K562 (cell line): Measurements from ENCODE around the gene GPATCH4. TPM values are rescaled to one million over a fixed set of nuclear protein-coding genes. Genes with fewer than 3 reads are reported as not detected.

Experiments
- BRF1 ChIP-seq: IDR thresholded peaks from 3 replicates; pipeline ENCODE4 v1.6.1; 2011; ENCODE audit warnings: borderline replicate concordance, mild to moderate bottlenecking; ENCODE audit not compliant: insufficient read length; ENCODE audit errors: extremely low read depth
- ETV1 ChIP-seq: fragments of 450-650 bp; conservative IDR thresholded peaks from 2 replicates; pipeline ENCODE4 v1.6.1; 2016; ENCODE audit warnings: missing genetic modification characterization, control low read depth, low read depth, missing compliant biosample characterization
- HMG20A ChIP-seq: fragments of 450-650 bp; formaldehyde crosslinking; conservative IDR thresholded peaks from 2 replicates; pipeline ENCODE4 v1.4.0; 2020; ENCODE audit warnings: mild to moderate bottlenecking, mixed read lengths
- KDM4B ChIP-seq, 2 experiments: fragments of 450-650 bp in 1 of 2; sonication (generic) in 1 of 2; IDR thresholded peaks; 2 replicates each; pipeline ENCODE4 v1.6.1; 2016 to 2017; ENCODE audit warnings: borderline replicate concordance in 2 of 2, antibody characterized with exemption in 1 of 2, low read depth in 1 of 2, mild to moderate bottlenecking in 1 of 2
- KHSRP ChIP-seq: fragments of 450-650 bp; IDR thresholded peaks from 2 replicates; pipeline ENCODE4 v1.6.1; 2017
- NEUROD1 ChIP-seq: fragments of 150-350 bp; IDR thresholded peaks from 2 replicates; pipeline ENCODE4 v1.6.1; 2014; ENCODE audit warnings: borderline replicate concordance, low read length, low read depth; ENCODE audit not compliant: partially characterized antibody
- PREB ChIP-seq: sonication (generic); formaldehyde crosslinking; IDR thresholded peaks from 2 replicates; pipeline ENCODE4 v1.8.1; 2023; ENCODE audit warnings: mild to moderate bottlenecking, missing genetic modification reagents
- PRMT5 ChIP-seq: sonication (generic); formaldehyde crosslinking; IDR thresholded peaks from 2 replicates; pipeline ENCODE4 v1.5.0; 2020; ENCODE audit warnings: missing genetic modification reagents
- TBP ChIP-seq: optimal IDR thresholded peaks from 2 replicates; pipeline ENCODE3; 2011; ENCODE audit warnings: low read depth, low read length, improper control_type of control experiment
- TCF15 ChIP-seq: fragments of 250-450 bp; sonication (Bioruptor Pico); IDR thresholded peaks from 2 replicates; pipeline ENCODE4 v1.8.0; 2022; ENCODE audit warnings: moderate library complexity, mild to moderate bottlenecking, inconsistent platforms
- TCF3 ChIP-seq: sonication (generic); formaldehyde crosslinking; IDR thresholded peaks from 2 replicates; pipeline ENCODE4 v1.4.0; 2020; ENCODE audit warnings: mild to moderate bottlenecking, missing genetic modification reagents
- TOE1 ChIP-seq, 2 experiments: fragments of 450-650 bp in 1 of 2; sonication (generic) in 1 of 2; formaldehyde crosslinking in 1 of 2; IDR thresholded peaks; 2 replicates each; pipeline versions ENCODE4 v1.7.1 to v1.8.0; 2016 to 2022; ENCODE audit warnings: borderline replicate concordance in 2 of 2, mild to moderate bottlenecking in 2 of 2, antibody characterized with exemption in 1 of 2, inconsistent platforms in 1 of 2, low read depth in 1 of 2, missing genetic modification reagents in 1 of 2, moderate library complexity in 1 of 2
- U2AF1 ChIP-seq: fragments of 200-400 bp; formaldehyde crosslinking; optimal IDR thresholded peaks from 2 replicates; pipeline ENCODE3; 2017; ENCODE audit warnings: mild to moderate bottlenecking, low read depth, low read length, moderate library complexity
- ZC3H11A ChIP-seq: IDR thresholded peaks from 2 replicates; pipeline ENCODE4 v1.6.1; 2012; ENCODE audit warnings: low read depth, low read length, improper control_type of control experiment
- ZC3H8 ChIP-seq: fragments of 450-650 bp; IDR thresholded peaks from 2 replicates; pipeline ENCODE4 v1.6.1; 2017
- ZNF232 ChIP-seq: sonication (generic); formaldehyde crosslinking; IDR thresholded peaks from 2 replicates; pipeline ENCODE4 v1.8.0; 2022; ENCODE audit warnings: mild to moderate bottlenecking, missing genetic modification reagents
- ZNF561 ChIP-seq: fragments of 450-650 bp; formaldehyde crosslinking; conservative IDR thresholded peaks from 2 replicates; pipeline ENCODE4 v1.4.0; 2020; ENCODE audit warnings: mild to moderate bottlenecking, moderate library complexity
- ZNF764 ChIP-seq: fragments of 250-450 bp; sonication (Bioruptor Pico); IDR thresholded peaks from 2 replicates; pipeline ENCODE4 v1.4.0; 2020; ENCODE audit warnings: low read depth, mild to moderate bottlenecking, moderate library complexity
- polyA plus RNA-seq, 8 experiments: library from polyadenylated mRNA; depleted of rRNA in 4 of 8; stranded (reverse) in 5 of 8; unstranded in 3 of 8; fragments of >200 nt; fragmentation: Nextera tagmentation in 2 of 8; fragmentation: Illumina TruSeq in 1 of 8; extraction: Ambion mirVana in 2 of 8; extraction: Trizol in 1 of 8; gene quantifications; 2 replicates each; pipeline versions ENCODE4 v1.2.1 to v1.2.3, GENCODE V29; 2011 to 2014; ENCODE audit warnings: inconsistent platforms in 1 of 8, missing spikeins in 1 of 8
- total RNA-seq, 7 experiments: library from RNA; depleted of rRNA in 6 of 7; stranded (reverse); fragments of >200 nt in 6 of 7; fragmentation: Illumina TruSeq in 2 of 7; extraction: Trizol in 2 of 7; gene quantifications; 2 replicates each; pipeline versions ENCODE4 v1.2.1 to v1.2.3, GENCODE V29; 2011 to 2021; ENCODE audit warnings: low replicate concordance in 1 of 7
- TF ChIP-seq, protein P1 (sequence below): sonication (generic); formaldehyde crosslinking; IDR thresholded peaks from 2 replicates; pipeline ENCODE4 v1.8.0; 2022; ENCODE audit warnings: mild to moderate bottlenecking, missing genetic modification reagents
- TF ChIP-seq, protein P2 (sequence below): sonication (generic); formaldehyde crosslinking; IDR thresholded peaks from 2 replicates; pipeline ENCODE4 v1.8.0; 2022; ENCODE audit warnings: missing genetic modification reagents, mild to moderate bottlenecking, moderate library complexity, borderline replicate concordance
- TF ChIP-seq, protein P3 (sequence below), 3 experiments: IDR thresholded peaks in 2 of 3; conservative IDR thresholded peaks in 1 of 3; 2 replicates each; pipeline ENCODE4 v1.5.1; 2011 to 2012; ENCODE audit warnings: low read length in 3 of 3, mild to moderate bottlenecking in 3 of 3, control low read depth in 2 of 3, improper control_type of control experiment in 1 of 3, inconsistent platforms in 1 of 3, low read depth in 1 of 3, mixed read lengths in 1 of 3, moderate library complexity in 1 of 3; ENCODE audit not compliant: insufficient read depth in 2 of 3

The GPATCH4 gene
- total and polyA plus RNA-seq, 9 of the 15 experiments (the other 6 are each of a cell fraction or from before 2014, with no cell fraction given) = 43.7 to 105 (median 76.5) TPM

- TF ChIP-seq, protein P1, sequence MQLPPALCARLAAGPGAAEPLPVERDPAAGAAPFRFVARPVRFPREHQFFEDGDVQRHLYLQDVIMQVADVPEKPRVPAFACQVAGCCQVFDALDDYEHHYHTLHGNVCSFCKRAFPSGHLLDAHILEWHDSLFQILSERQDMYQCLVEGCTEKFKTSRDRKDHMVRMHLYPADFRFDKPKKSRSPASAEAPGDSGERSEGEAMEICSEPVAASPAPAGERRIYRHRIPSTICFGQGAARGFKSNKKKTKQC (CRISPR knock-in tag) = no peak
- TF ChIP-seq HMG20A (CRISPR knock-in tag) (no peak), NEUROD1 (no peak), ZNF232 (no peak), U2AF1 (no peak), KHSRP (no peak), ZNF764 (no peak), PRMT5 (no peak), ZC3H8 (no peak), TBP (peak; percentile 62), BRF1 (no peak), TOE1 (IDR thresholded peaks at IDR 0.05; ENCODE audit: borderline replicate concordance) (no peak), TOE1 (CRISPR knock-in tag; IDR thresholded peaks at IDR 0.05; ENCODE audit: borderline replicate concordance, low read depth) (no peak), ETV1 (no peak), ZNF561 (CRISPR knock-in tag) (no peak), KDM4B (IDR thresholded peaks at IDR 0.05; ENCODE audit: borderline replicate concordance in 2 of 2, low read depth in 1 of 2) (no peak), ZC3H11A (no peak), TCF15 (CRISPR knock-in tag) (no peak), PREB (no peak), TCF3 (CRISPR knock-in tag) (no peak)
- TF ChIP-seq, protein P2, sequence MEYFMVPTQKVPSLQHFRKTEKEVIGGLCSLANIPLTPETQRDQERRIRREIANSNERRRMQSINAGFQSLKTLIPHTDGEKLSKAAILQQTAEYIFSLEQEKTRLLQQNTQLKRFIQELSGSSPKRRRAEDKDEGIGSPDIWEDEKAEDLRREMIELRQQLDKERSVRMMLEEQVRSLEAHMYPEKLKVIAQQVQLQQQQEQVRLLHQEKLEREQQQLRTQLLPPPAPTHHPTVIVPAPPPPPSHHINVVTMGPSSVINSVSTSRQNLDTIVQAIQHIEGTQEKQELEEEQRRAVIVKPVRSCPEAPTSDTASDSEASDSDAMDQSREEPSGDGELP = no peak
- TF ChIP-seq, protein P3, sequence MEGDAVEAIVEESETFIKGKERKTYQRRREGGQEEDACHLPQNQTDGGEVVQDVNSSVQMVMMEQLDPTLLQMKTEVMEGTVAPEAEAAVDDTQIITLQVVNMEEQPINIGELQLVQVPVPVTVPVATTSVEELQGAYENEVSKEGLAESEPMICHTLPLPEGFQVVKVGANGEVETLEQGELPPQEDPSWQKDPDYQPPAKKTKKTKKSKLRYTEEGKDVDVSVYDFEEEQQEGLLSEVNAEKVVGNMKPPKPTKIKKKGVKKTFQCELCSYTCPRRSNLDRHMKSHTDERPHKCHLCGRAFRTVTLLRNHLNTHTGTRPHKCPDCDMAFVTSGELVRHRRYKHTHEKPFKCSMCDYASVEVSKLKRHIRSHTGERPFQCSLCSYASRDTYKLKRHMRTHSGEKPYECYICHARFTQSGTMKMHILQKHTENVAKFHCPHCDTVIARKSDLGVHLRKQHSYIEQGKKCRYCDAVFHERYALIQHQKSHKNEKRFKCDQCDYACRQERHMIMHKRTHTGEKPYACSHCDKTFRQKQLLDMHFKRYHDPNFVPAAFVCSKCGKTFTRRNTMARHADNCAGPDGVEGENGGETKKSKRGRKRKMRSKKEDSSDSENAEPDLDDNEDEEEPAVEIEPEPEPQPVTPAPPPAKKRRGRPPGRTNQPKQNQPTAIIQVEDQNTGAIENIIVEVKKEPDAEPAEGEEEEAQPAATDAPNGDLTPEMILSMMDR (IDR thresholded peaks at IDR 0.05 in 2 of 3, conservative IDR thresholded peaks at IDR 0.05 in 1 of 3; ENCODE audit: insufficient read depth in 2 of 3, low read depth in 1 of 3, low read length in 3 of 3) = no peak
These were observed 10.7 kb downstream of the GPATCH4 start (continued) for GRCh38 chr1:156590326-156591180.
